Activated T-cell treated with anti-CD3 and anti-CD28 coated beads, Interleukin-2, amount 50 U/mL, for 4 hours (primary cell): ENCODE measurements around the gene ABI3BP. TPM values are rescaled to one million over a fixed set of nuclear protein-coding genes. Genes with fewer than 3 reads are reported as not detected.

Source experiments
- ATAC-seq, 2 donors: fragments of 200-7000 bp; cut with Tn5 transposase; one replicate each; pipeline ENCODE4 v1.10.0; 2021
- DNase-seq: peaks from one replicate; pipeline ENCODE4 v3.0.0-alpha.2; 2020
- H3K27me3 Mint-ChIP-seq: one replicate; pipeline ENCODE4 v1.8.0; 2021; ENCODE audit warnings: low read depth, mixed read lengths
- H3K36me3 Mint-ChIP-seq: one replicate; pipeline ENCODE4 v1.8.0; 2022; ENCODE audit warnings: mixed read lengths; ENCODE audit not compliant: insufficient read depth
- H3K4me1 Mint-ChIP-seq: one replicate; pipeline ENCODE4 v1.8.0; 2021; ENCODE audit warnings: low read depth, mixed read lengths
- H3K4me3 Mint-ChIP-seq: one replicate; pipeline ENCODE4 v1.8.0; 2021; ENCODE audit warnings: mild to moderate bottlenecking, moderate library complexity, mixed read lengths
- H3K9me3 Mint-ChIP-seq: one replicate; pipeline ENCODE4 v1.8.0; 2021; ENCODE audit warnings: mixed read lengths
- total RNA-seq, 3 donors: library from RNA; stranded (reverse); gene quantifications; one replicate each; pipeline ENCODE4 v1.2.1, GENCODE V29; 2021

ABI3BP gene
- total RNA-seq, 3 donors from 2014 or later: 0.21 to 0.46 TPM; not detected in 1

GRCh38 chr3:100833483-100833882 lies 159.7 kb downstream of the ABI3BP start:
- H3K36me3 Mint-ChIP-seq: no peaks in the 10 kb centered on the region
- H3K27me3 Mint-ChIP-seq: peaks cover 20% of the 10 kb centered on the region
- H3K4me3 Mint-ChIP-seq: no peak overlapping the region
- ATAC-seq (no peak), DNase-seq (no peak)
- H3K9me3 Mint-ChIP-seq: no peaks in the 10 kb centered on the region
- no peaks in the 10 kb centered on the region for H3K4me1 Mint-ChIP-seq

- Mint-ChIP-seq H3K4me3 (no peak overlapping the region), H3K4me1 (no peaks in the 10 kb centered on the region), H3K36me3 (no peaks in the 10 kb centered on the region), H3K9me3 (no peaks in the 10 kb centered on the region), H3K27me3 (peaks cover 15% of the 10 kb centered on the region)
- no peak for ATAC-seq
- no peak for DNase-seq
These were observed 161.6 kb downstream of the ABI3BP start for GRCh38 chr3:100831629-100832028.

- H3K36me3 Mint-ChIP-seq: no peaks in the 10 kb centered on the region
- peak in 1 of 2 donors; percentile 62 for ATAC-seq
- no peak for DNase-seq
- H3K9me3 Mint-ChIP-seq: no peaks in the 10 kb centered on the region
- peaks cover 11% of the 10 kb centered on the region for H3K27me3 Mint-ChIP-seq
- no peaks in the 10 kb centered on the region for H3K4me1 Mint-ChIP-seq
- H3K4me3 Mint-ChIP-seq: no peak overlapping the region
These were observed 162.3 kb downstream of the ABI3BP start for GRCh38 chr3:100830931-100831330.

GRCh38 chr3:100825574-100825973 lies 167.6 kb downstream of the ABI3BP start:
- ATAC-seq (no peak), DNase-seq (no peak)
- peaks cover 6% of the 10 kb centered on the region for H3K27me3 Mint-ChIP-seq
- no peak overlapping the region for H3K4me3 Mint-ChIP-seq
- H3K4me1 Mint-ChIP-seq: no peaks in the 10 kb centered on the region
- H3K9me3 Mint-ChIP-seq: no peaks in the 10 kb centered on the region
- H3K36me3 Mint-ChIP-seq: no peaks in the 10 kb centered on the region

- ATAC-seq (no peak), DNase-seq (no peak)
- Mint-ChIP-seq H3K27me3 (peaks cover 14% of the 10 kb centered on the region), H3K4me3 (no peak overlapping the region), H3K9me3 (no peaks in the 10 kb centered on the region), H3K36me3 (no peaks in the 10 kb centered on the region), H3K4me1 (no peaks in the 10 kb centered on the region)
These were observed 177.6 kb downstream of the ABI3BP start for GRCh38 chr3:100815583-100815982.

GRCh38 chr3:100813828-100814227 lies 179.4 kb downstream of the ABI3BP start:
- DNase-seq (no peak), ATAC-seq (no peak)
- Mint-ChIP-seq H3K36me3 (no peaks in the 10 kb centered on the region), H3K9me3 (no peaks in the 10 kb centered on the region), H3K4me3 (no peak overlapping the region), H3K27me3 (peaks cover 14% of the 10 kb centered on the region), H3K4me1 (no peaks in the 10 kb centered on the region)

GRCh38 chr3:100811779-100812507 lies 181.3 kb downstream of the ABI3BP start:
- no peak for ATAC-seq

GRCh38 chr3:100810671-100811070 lies 182.6 kb downstream of the ABI3BP start:
- Mint-ChIP-seq H3K27me3 (peaks cover 10% of the 10 kb centered on the region), H3K9me3 (no peaks in the 10 kb centered on the region), H3K4me3 (no peak overlapping the region), H3K4me1 (no peaks in the 10 kb centered on the region), H3K36me3 (no peaks in the 10 kb centered on the region)
- no peak for ATAC-seq
- DNase-seq: no peak

More at GRCh38 chr3:100811779-100812507, 181.3 kb downstream of the ABI3BP start:
- DNase-seq: no peak
- H3K9me3 Mint-ChIP-seq: no peaks in the 10 kb centered on the region
- H3K4me3 Mint-ChIP-seq: no peak overlapping the region
- H3K4me1 Mint-ChIP-seq: no peaks in the 10 kb centered on the region
- H3K36me3 Mint-ChIP-seq: no peaks in the 10 kb centered on the region
- peaks cover 14% of the 10 kb centered on the region for H3K27me3 Mint-ChIP-seq

GRCh38 chr3:100804631-100805030 lies 188.6 kb downstream of the ABI3BP start:
- no peaks in the 10 kb centered on the region for H3K9me3 Mint-ChIP-seq
- ATAC-seq: no peak
- H3K4me1 Mint-ChIP-seq: no peaks in the 10 kb centered on the region
- no peak for DNase-seq
- H3K4me3 Mint-ChIP-seq: no peak overlapping the region
- no peaks in the 10 kb centered on the region for H3K36me3 Mint-ChIP-seq
- peaks cover 6% of the 10 kb centered on the region for H3K27me3 Mint-ChIP-seq

GRCh38 chr3:100803711-100804110 lies 189.5 kb downstream of the ABI3BP start:
- Mint-ChIP-seq H3K4me1 (no peaks in the 10 kb centered on the region), H3K9me3 (no peaks in the 10 kb centered on the region), H3K36me3 (no peaks in the 10 kb centered on the region), H3K27me3 (peaks cover 6% of the 10 kb centered on the region), H3K4me3 (no peak overlapping the region)
- no peak for DNase-seq
- ATAC-seq: no peak

GRCh38 chr3:100802126-100802525 lies 191.1 kb downstream of the ABI3BP start:
- Mint-ChIP-seq H3K27me3 (peaks cover 6% of the 10 kb centered on the region), H3K36me3 (no peaks in the 10 kb centered on the region), H3K9me3 (no peaks in the 10 kb centered on the region), H3K4me3 (no peak overlapping the region), H3K4me1 (no peaks in the 10 kb centered on the region)
- ATAC-seq: no peak
- DNase-seq: no peak

- no peak overlapping the region for H3K4me3 Mint-ChIP-seq
- no peak for DNase-seq
- no peaks in the 10 kb centered on the region for H3K9me3 Mint-ChIP-seq
- H3K36me3 Mint-ChIP-seq: no peaks in the 10 kb centered on the region
- H3K27me3 Mint-ChIP-seq: no peaks in the 10 kb centered on the region
- H3K4me1 Mint-ChIP-seq: peaks cover 5% of the 10 kb centered on the region
- no peak for ATAC-seq
These were observed 195.2 kb downstream of the ABI3BP start for GRCh38 chr3:100798012-100798411.

- H3K9me3 Mint-ChIP-seq: no peaks in the 10 kb centered on the region
- H3K36me3 Mint-ChIP-seq: no peaks in the 10 kb centered on the region
- DNase-seq (no peak), ATAC-seq (no peak)
- H3K4me1 Mint-ChIP-seq: peaks cover 5% of the 10 kb centered on the region
- no peaks in the 10 kb centered on the region for H3K27me3 Mint-ChIP-seq
- H3K4me3 Mint-ChIP-seq: no peak overlapping the region
These were observed 196.7 kb downstream of the ABI3BP start for GRCh38 chr3:100796556-100796955.

GRCh38 chr3:100789579-100789978 lies 203.6 kb downstream of the ABI3BP start:
- ATAC-seq: no peak
- no peak overlapping the region for H3K4me3 Mint-ChIP-seq
- no peaks in the 10 kb centered on the region for H3K27me3 Mint-ChIP-seq
- DNase-seq: no peak
- H3K4me1 Mint-ChIP-seq: no peaks in the 10 kb centered on the region
- H3K36me3 Mint-ChIP-seq: no peaks in the 10 kb centered on the region
- H3K9me3 Mint-ChIP-seq: peaks cover 5% of the 10 kb centered on the region

GRCh38 chr3:100783619-100784018 lies 209.6 kb downstream of the ABI3BP start:
- H3K4me1 Mint-ChIP-seq: no peaks in the 10 kb centered on the region
- H3K4me3 Mint-ChIP-seq: no peak overlapping the region
- DNase-seq: no peak

More at GRCh38 chr3:100783619-100784018, 209.6 kb downstream of the ABI3BP start:
- H3K27me3 Mint-ChIP-seq: no peaks in the 10 kb centered on the region
- no peak for ATAC-seq
- no peaks in the 10 kb centered on the region for H3K36me3 Mint-ChIP-seq
- peaks cover 5% of the 10 kb centered on the region for H3K9me3 Mint-ChIP-seq
